Keratinocyte (primary cell): ENCODE data around the gene ROBO3. TPM values are rescaled to one million over a fixed set of nuclear protein-coding genes. Genes with fewer than 3 reads are reported as not detected.

Experiments used
- DNase-seq: peaks from one replicate; pipeline ENCODE4 v3.0.0-alpha.2; 2011; ENCODE audit warnings: low read depth, missing footprints, low spot score
- FAIRE-seq: peaks from 2 replicates; lab custom pipeline; 2011; peaks lifted over from hg19 to GRCh38; lab: Jason Lieb, UNC
- H2AFZ ChIP-seq: 2 replicates; pipeline ENCODE4 v1.6.0; 2012; ENCODE audit warnings: low read length, control low read depth, inconsistent platforms; ENCODE audit not compliant: control insufficient read depth
- H3K27ac ChIP-seq: 2 replicates; pipeline ENCODE4 v1.5.1; 2011; ENCODE audit warnings: low read length; ENCODE audit not compliant: control insufficient read depth, insufficient read depth
- H3K27me3 ChIP-seq: 3 replicates; pipeline ENCODE4 v1.6.0; 2011; ENCODE audit warnings: low read length; ENCODE audit not compliant: control insufficient read depth, insufficient read depth; ENCODE audit errors: extremely low read depth
- H3K36me3 ChIP-seq, 2 experiments: 2 replicates in 1 of 2; 3 replicates in 1 of 2; pipeline ENCODE4 v1.5.1; 2011; ENCODE audit warnings: low read length in 2 of 2, mild to moderate bottlenecking in 1 of 2; ENCODE audit not compliant: control insufficient read depth in 2 of 2, insufficient read depth in 2 of 2; ENCODE audit errors: extremely low read depth in 1 of 2
- H3K4me1 ChIP-seq: 3 replicates; pipeline ENCODE4 v1.5.1; 2011; ENCODE audit warnings: low read length; ENCODE audit not compliant: control insufficient read depth, insufficient read depth; ENCODE audit errors: extremely low read depth
- H3K4me2 ChIP-seq: 3 replicates; pipeline ENCODE4 v1.6.0; 2011; ENCODE audit warnings: low read depth, low read length; ENCODE audit not compliant: control insufficient read depth, insufficient read depth; ENCODE audit errors: extremely low read depth
- H3K4me3 ChIP-seq, 3 experiments: fragments of 200-600 bp in 1 of 3; sonication (generic) in 1 of 3; 2 replicates in 2 of 3; 3 replicates in 1 of 3; pipeline ENCODE4 v1.5.1; 2011 to 2016; ENCODE audit warnings: low read length in 3 of 3, mild to moderate bottlenecking in 3 of 3, control low read depth in 2 of 3, inconsistent platforms in 1 of 3, low read depth in 1 of 3, mixed read lengths in 1 of 3, mixed run types in 1 of 3, moderate library complexity in 1 of 3; ENCODE audit not compliant: control insufficient read depth in 2 of 3, insufficient read depth in 2 of 3; ENCODE audit errors: extremely low read depth in 1 of 3
- H3K79me2 ChIP-seq: 2 replicates; pipeline ENCODE4 v1.6.0; 2012; ENCODE audit warnings: low read length; ENCODE audit not compliant: control insufficient read depth, insufficient read depth
- H3K9ac ChIP-seq: 3 replicates; pipeline ENCODE4 v1.6.0; 2011; ENCODE audit warnings: low read length; ENCODE audit not compliant: control insufficient read depth, insufficient read depth; ENCODE audit errors: extremely low read depth
- H3K9me1 ChIP-seq: 3 replicates; pipeline ENCODE4 v1.6.0; 2011; ENCODE audit warnings: low read length; ENCODE audit not compliant: control insufficient read depth, insufficient read depth; ENCODE audit errors: extremely low read depth
- H3K9me3 ChIP-seq: 2 replicates; pipeline ENCODE4 v1.5.1; 2012; ENCODE audit warnings: low read depth, low read length; ENCODE audit not compliant: control insufficient read depth
- H4K20me1 ChIP-seq: 3 replicates; pipeline ENCODE4 v1.6.0; 2011; ENCODE audit warnings: low read length; ENCODE audit not compliant: control insufficient read depth, insufficient read depth; ENCODE audit errors: extremely low read depth
- CTCF ChIP-seq, 3 experiments: IDR thresholded peaks in 1 of 3; conservative IDR thresholded peaks in 1 of 3; optimal IDR thresholded peaks in 1 of 3; 2 replicates in 2 of 3; 3 replicates in 1 of 3; pipeline versions ENCODE3 to v1.5.1; 2011; ENCODE audit warnings: low read length in 3 of 3, mild to moderate bottlenecking in 3 of 3, moderate library complexity in 2 of 3, control low read depth in 1 of 3, inconsistent platforms in 1 of 3; ENCODE audit not compliant: insufficient read depth in 2 of 3; ENCODE audit errors: extremely low read depth in 1 of 3
- EZH2 ChIP-seq: IDR thresholded peaks from one replicate; pipeline ENCODE4 v1.6.1; 2012; ENCODE audit warnings: inconsistent platforms, mild to moderate bottlenecking, low read length, moderate library complexity
- dilution Hi-C: fragments of 300-500 bp; cut with MboI; formaldehyde crosslinking; loops from one replicate; pipeline ENCODE4 v1.7.0; 2020; ENCODE audit warnings: low sequenced_read_pairs; ENCODE audit not compliant: extremely low pct_ligation_motif_present
- polyA plus RNA-seq, 5 experiments: library from polyadenylated mRNA; depleted of rRNA in 3 of 5; stranded (reverse) in 3 of 5; stranded (forward) in 1 of 5; unstranded in 1 of 5; fragments of >200 nt; gene quantifications; 1 replicate in 1 of 5; 2 replicates in 3 of 5; 3 replicates in 1 of 5; pipeline versions ENCODE4 v1.2.1 to v1.2.3, GENCODE V29; 2011 to 2012; ENCODE audit warnings: missing spikeins in 2 of 5, low read depth in 1 of 5, low replicate concordance in 1 of 5

Gene ROBO3
- polyA plus RNA-seq, 1 donor (not counting 4 experiments of a cell fraction or from before 2014, with no cell fraction given): 13.6 TPM

DNA sequence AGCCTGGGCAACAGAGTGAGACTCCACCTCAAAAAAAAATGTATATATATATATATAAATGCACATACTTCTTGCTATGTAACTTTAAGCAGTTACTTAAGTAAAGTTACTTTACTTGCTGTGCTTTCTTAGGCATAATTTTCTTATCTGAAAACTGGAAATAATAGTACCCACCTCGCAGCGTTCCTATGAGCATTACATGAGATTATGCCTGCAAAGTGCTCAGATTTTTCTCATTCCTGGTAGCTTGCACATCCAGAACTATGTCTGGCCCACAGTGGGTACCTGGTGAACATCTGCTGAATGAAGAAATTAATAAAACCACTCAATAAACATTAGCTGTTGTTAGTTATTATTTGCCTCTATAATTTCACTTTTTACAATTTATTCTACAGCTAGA, 6.1 kb upstream of the ROBO3 start:
- Histone ChIP-seq H2AFZ (no peak overlapping the region), H3K4me1 (no peaks in the 10 kb centered on the region), H3K36me3 (no peaks in the 10 kb centered on the region), H3K27ac (no peak overlapping the region), H4K20me1 (no peaks in the 10 kb centered on the region), H3K9ac (no peak overlapping the region), H3K9me3 (no peaks in the 10 kb centered on the region), H3K4me3 (no peak overlapping the region), H3K9me1 (no peaks in the 10 kb centered on the region), H3K79me2 (no peaks in the 10 kb centered on the region), H3K4me2 (no peak overlapping the region), H3K27me3 (peaks cover 49% of the 10 kb centered on the region)
- TF ChIP-seq CTCF (optimal IDR thresholded peaks at IDR 0.05 in 1 of 3, IDR thresholded peaks at IDR 0.05 in 1 of 3, conservative IDR thresholded peaks at IDR 0.05 in 1 of 3; ENCODE audit: extremely low read depth in 1 of 3, insufficient read depth in 2 of 3, low read length in 3 of 3): no peak
- TF ChIP-seq EZH2: no peak
- dilution Hi-C loops: no loop called here
- FAIRE-seq (no peak), DNase-seq (no peak)

GRCh38 chr11:124861670-124862069, 3.6 kb upstream of the ROBO3 start:
- peaks cover 3% of the 10 kb centered on the region for H3K4me1 ChIP-seq
- FAIRE-seq (no peak), DNase-seq (no peak)
- H3K36me3 ChIP-seq: no peaks in the 10 kb centered on the region
- H3K27ac ChIP-seq: no peak overlapping the region
- no peaks in the 10 kb centered on the region for H3K9me3 ChIP-seq
- no peak for TF ChIP-seq CTCF (optimal IDR thresholded peaks at IDR 0.05 in 1 of 3, IDR thresholded peaks at IDR 0.05 in 1 of 3, conservative IDR thresholded peaks at IDR 0.05 in 1 of 3; ENCODE audit: extremely low read depth in 1 of 3, insufficient read depth in 2 of 3, low read length in 3 of 3)
- no peak for TF ChIP-seq EZH2
- H3K9me1 ChIP-seq: no peaks in the 10 kb centered on the region
- H4K20me1 ChIP-seq: no peaks in the 10 kb centered on the region
- no peaks in the 10 kb centered on the region for H3K79me2 ChIP-seq
- no peak overlapping the region for H3K4me3 ChIP-seq
- dilution Hi-C loops: no loop called here
- H3K9ac ChIP-seq: no peak overlapping the region
- H3K4me2 ChIP-seq: no peak overlapping the region
- peaks cover 63% of the 10 kb centered on the region for H3K27me3 ChIP-seq
- H2AFZ ChIP-seq: no peak overlapping the region
